Dermis microvascular lymphatic vessel endothelial cell (primary cell): ENCODE results near the gene ADGRG4. TPM values are rescaled to one million over a fixed set of nuclear protein-coding genes. Genes with fewer than 3 reads are reported as not detected.
A peak's percentile ranks its signal among the peaks of the same experiment; 100 is the strongest.
"Not testable (repeated sequence)": the region's sequence is repeated elsewhere in the genome, so short reads cannot be mapped to it uniquely, and the experiment has no call there.

Experiments used
- DNase-seq, 2 donors: peaks; one replicate each; pipeline versions ENCODE4 v3.0.0 to v3.0.0-alpha.2; 2010; ENCODE audit warnings: low read depth in 2 of 2
- total RNA-seq: library from RNA; depleted of rRNA; stranded (reverse); fragments of >200 nt; gene quantifications from 2 replicates; pipeline ENCODE4 v1.2.1, GENCODE V29; 2014

The ADGRG4 gene, protein sequence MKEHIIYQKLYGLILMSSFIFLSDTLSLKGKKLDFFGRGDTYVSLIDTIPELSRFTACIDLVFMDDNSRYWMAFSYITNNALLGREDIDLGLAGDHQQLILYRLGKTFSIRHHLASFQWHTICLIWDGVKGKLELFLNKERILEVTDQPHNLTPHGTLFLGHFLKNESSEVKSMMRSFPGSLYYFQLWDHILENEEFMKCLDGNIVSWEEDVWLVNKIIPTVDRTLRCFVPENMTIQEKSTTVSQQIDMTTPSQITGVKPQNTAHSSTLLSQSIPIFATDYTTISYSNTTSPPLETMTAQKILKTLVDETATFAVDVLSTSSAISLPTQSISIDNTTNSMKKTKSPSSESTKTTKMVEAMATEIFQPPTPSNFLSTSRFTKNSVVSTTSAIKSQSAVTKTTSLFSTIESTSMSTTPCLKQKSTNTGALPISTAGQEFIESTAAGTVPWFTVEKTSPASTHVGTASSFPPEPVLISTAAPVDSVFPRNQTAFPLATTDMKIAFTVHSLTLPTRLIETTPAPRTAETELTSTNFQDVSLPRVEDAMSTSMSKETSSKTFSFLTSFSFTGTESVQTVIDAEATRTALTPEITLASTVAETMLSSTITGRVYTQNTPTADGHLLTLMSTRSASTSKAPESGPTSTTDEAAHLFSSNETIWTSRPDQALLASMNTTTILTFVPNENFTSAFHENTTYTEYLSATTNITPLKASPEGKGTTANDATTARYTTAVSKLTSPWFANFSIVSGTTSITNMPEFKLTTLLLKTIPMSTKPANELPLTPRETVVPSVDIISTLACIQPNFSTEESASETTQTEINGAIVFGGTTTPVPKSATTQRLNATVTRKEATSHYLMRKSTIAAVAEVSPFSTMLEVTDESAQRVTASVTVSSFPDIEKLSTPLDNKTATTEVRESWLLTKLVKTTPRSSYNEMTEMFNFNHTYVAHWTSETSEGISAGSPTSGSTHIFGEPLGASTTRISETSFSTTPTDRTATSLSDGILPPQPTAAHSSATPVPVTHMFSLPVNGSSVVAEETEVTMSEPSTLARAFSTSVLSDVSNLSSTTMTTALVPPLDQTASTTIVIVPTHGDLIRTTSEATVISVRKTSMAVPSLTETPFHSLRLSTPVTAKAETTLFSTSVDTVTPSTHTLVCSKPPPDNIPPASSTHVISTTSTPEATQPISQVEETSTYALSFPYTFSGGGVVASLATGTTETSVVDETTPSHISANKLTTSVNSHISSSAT (N-terminal part only)
- total RNA-seq, result under 0.01 TPM in 1 of 2 replicates, not detected in the other

DNA sequence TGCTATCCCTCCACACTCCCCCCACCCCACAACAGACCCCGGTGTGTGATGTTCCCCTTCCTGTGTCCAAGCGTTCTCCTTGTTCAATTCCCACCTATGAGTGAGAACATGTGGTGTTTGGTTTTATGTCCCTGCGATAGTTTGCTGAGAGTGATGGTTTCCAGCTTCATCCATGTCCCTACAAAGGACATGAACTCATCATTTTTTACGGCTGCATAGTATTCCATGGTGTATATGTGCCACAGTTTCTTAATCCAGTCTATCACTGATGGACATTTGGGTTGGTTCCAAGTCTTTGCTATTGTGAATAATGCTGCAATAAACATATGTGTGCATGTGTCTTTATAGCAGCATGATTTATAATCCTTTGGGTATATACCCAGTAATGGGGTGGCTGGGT lies at the start of gene ADGRG4:
Gene ADGRG4, plus strand, starts transcription at position 243 of the 400 bp plus-strand sequence. CDS start 7,815 bp downstream, outside the sequence.
- DNase-seq, result not testable (repeated sequence)

DNA sequence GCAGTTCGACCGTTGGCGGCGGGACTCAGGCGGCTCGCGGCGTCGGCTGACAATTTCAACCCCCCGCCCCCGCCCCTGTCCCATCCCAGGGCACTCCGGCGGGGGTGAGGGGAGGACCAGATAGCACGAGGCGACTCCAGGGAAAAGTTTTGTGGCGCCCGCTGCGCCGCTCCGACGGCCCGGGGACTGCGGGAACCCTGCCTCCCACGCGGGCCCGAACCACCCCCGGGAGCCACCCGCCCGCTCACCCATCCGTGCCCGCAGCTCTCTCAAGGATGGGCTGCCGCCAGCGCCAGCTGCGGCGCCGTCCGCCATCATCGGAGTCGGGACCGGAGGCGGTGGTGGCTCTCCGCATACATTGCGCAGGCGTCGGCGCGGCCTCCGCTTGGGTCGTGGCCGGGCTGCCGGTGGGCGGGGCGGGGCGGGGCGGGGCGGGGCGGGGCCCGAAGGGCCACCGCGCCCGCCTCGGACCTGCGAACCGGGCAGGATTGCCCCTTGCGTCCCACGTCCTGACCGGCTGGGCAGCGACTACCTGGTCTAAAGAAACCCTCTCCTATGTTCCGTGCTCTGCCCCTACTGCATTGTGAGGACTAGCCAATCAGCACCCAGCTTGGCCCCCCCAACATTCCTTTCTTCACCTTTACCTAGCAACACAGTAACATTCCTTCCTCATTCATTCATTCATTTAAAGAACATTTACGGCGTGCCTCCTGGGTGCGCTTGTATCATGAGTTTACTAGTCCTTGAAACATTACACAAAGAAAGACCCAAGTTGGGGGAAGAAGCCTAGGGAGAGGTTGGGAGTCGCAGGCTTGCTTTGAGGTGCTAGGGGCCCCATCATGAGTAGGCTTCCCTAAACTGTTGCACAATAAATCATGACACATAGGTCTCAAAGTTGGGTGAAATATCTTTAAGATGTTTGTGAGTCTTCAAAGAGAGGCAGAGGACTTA lies 49.4 kb upstream of the ADGRG4 start, which contains the start of gene MAP7D3:
Gene MAP7D3, minus strand, starts transcription at position 360 of the 951 bp plus-strand sequence. Its CDS starts 42 bp downstream, at position 318.
- peak in 1 of 2 donors; percentile 58 for DNase-seq

DNA sequence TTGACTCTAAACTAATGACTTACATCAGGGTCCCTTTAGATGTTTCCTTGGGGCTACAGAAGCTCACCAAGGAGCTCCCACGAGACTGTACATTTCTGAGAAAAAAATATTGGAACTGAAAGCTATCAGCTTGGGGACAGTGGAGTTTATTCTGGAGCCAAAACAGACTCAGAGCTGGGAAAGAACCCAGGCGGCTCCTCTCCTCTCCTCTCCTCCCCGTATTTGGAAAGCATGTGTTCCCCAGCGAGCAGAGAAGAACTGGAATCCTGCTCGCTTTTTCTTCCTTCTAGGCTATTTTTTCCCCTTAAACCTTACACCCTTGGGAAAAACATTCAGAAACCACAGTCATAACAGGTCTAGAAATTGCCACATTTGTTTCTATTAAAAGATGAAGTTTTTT lies 45.2 kb upstream of the ADGRG4 start:
- DNase-seq, result no peak

GRCh38 chrX:136256026-136256425 lies 44.7 kb upstream of the ADGRG4 start:
- DNase-seq, result no peak

- no peak for DNase-seq
Measured at GRCh38 chrX:136258951-136259350, 41.8 kb upstream of the ADGRG4 start.

DNA sequence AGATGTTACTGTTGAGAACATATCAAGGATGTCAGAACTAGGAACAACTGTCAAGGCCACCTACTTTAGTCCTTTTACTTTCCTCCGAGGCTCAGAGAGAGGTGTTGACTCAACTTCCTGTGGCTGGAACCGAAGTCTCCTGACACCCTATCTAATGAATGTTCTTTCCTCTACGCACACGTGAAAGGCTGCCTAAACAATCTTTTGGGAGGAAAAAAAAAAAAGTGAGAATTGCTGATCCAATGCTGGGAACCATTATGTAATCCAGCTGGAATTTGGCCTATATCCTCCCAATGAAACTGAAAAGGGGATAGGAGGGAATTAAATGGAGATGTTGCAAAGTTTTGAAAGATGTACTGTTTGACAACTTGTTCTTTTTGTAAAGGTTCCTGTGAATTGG lies 41.2 kb upstream of the ADGRG4 start:
- DNase-seq, result peak; percentile 18 to 77

- DNase-seq, result peak in 1 of 2 donors; percentile 68
Measured at GRCh38 chrX:136260776-136261175, 40.0 kb upstream of the ADGRG4 start.

DNA sequence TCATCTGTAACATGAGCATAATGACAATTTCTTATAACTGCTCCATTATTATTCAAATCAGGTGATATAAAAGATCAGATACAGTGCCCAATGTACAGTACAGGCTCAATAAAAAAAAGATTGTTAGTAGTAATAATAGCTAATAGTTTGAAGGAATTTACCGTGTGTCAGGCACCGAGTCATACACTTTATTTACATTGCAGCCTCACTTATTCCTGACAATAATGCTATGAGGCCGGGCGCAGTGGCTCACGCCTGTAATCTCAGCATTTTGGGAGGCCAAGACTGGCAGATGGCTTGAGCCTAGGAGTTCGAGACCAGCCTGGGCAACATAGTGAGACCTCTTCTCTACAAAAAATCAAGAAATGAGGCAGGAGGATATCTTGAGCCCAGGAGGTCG lies 39.4 kb upstream of the ADGRG4 start:
- DNase-seq, result no peak

GRCh38 chrX:136262243-136262642 lies 38.5 kb upstream of the ADGRG4 start:
- DNase-seq, result no peak

- DNase-seq, result no peak
Measured at GRCh38 chrX:136262812-136263315, 37.9 kb upstream of the ADGRG4 start.

DNA sequence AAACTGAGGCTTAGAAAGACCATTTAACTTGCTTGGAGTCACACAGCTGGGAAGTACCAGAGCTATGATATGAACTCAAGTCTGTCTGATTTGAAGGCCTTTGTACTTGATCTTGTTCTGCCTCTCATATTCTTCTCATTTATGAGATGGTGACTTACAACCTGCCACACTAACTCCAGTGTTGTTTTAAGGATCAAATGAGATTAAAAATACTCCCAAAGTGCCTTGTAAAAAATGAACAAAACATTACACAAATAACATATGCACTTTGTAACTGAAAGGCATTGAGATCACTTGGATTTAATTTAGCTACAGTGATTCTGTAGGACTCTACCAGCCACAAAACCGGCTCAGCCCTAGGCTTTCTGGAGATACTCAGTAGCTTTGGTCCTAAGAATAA lies 33.9 kb upstream of the ADGRG4 start:
- DNase-seq, result no peak

GRCh38 chrX:136268051-136269048 lies 32.4 kb upstream of the ADGRG4 start:
- peak; percentile 35 to 54 for DNase-seq

DNA sequence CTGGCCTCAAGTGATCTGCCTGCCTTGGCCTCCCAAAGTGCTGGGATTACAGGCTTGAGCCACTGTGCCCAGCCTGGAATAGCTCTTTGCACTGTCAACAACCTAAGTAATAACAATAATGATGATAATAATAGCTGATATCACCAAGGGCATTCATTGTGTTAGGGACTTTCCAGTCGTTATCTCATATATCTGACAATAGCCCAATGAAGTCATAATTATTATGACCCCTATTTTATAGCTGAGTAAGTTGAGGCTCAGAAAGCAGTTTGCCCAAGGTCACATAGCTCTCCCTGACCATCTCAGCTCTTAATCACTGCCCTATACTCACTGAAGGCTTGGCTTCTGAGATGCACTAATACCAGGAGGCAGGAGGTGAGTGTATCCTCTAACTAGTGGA lies 30.8 kb upstream of the ADGRG4 start:
- peak in 1 of 2 donors; percentile 53 for DNase-seq

- DNase-seq, result peak in 1 of 2 donors; percentile 32
Measured at GRCh38 chrX:136271300-136271699, 29.5 kb upstream of the ADGRG4 start.

DNA sequence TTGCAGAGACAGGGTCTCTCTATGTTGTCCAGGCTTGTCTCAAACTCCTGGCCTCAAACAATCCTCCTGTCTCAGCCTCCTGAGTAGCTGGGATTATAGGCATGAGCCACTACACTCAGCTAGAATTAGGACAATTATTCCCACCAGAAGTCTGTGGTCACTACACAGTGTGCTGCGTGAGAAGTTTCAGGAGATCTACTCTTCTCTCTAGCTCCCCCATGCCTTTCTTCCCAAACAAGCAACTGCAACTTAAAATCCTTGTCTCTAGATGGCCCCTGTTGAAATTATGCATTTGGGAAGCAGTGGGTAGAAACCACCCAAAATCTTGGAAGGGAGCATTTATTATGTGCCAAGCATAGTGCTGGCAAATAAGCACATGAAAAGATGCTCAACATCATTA lies 28.4 kb upstream of the ADGRG4 start:
- no peak for DNase-seq

DNA sequence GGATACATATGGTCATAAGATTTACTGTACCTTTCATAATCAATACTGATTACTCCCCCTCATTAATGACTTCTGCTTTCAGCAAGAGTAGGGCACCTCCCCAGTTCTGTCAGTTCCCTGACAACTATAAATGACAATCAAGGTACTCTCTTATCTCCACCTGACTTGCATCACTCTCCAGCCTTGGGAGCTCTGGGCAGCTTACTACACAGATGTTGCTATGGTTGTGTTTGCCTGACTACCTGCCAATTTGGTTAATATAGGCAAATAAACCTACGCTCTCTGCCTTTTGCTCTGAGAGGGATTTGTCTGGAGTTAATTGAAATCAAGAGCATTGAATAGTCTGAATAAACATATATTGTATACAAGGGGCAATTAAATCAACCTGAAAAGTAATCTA lies 26.8 kb upstream of the ADGRG4 start:
- DNase-seq, result no peak

- DNase-seq, result no peak
Measured at GRCh38 chrX:136275553-136275952, 25.2 kb upstream of the ADGRG4 start.

- DNase-seq, result not testable (repeated sequence)
Measured at GRCh38 chrX:136286375-136286774, 14.4 kb upstream of the ADGRG4 start.

- peak in 1 of 2 donors; percentile 3 for DNase-seq
Measured at GRCh38 chrX:136291824-136292223, 8.9 kb upstream of the ADGRG4 start.
